NCI-H774 (cell line): ENCODE data around the gene ARHGAP20.

Experiments
- DNase-seq: peaks from one replicate; lab custom pipeline; 2025; lab: John Stamatoyannopoulos, UW

The ARHGAP20 gene

GRCh38 chr11:110711776-110712658 lies at the start of gene ARHGAP20:
Gene ARHGAP20, minus strand, starts transcription at chr11:110712437. Its CDS starts 206 bp downstream, at chr11:110712231.
- peak; percentile 84 for DNase-seq

DNA sequence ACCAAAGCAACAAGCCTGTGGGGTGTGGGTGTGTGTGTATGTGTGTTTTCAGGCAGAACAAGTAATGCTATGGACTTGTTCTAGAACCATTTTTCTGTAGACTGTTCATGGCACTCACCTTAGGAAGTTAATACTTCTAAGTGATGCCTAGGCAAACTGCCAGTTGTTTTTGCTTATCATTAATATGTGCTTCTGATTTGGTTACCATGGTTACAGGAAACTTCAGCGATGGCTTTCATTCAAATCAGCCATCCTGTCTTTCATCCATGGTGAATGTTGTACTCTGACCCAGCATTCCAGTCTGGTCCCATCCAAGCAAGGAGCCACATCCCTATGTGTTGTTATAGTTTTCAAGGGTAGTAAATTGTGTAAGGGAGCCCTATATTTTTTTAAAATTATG lies 49.8 kb upstream of the ARHGAP20 start:
- no peak for DNase-seq

DNA sequence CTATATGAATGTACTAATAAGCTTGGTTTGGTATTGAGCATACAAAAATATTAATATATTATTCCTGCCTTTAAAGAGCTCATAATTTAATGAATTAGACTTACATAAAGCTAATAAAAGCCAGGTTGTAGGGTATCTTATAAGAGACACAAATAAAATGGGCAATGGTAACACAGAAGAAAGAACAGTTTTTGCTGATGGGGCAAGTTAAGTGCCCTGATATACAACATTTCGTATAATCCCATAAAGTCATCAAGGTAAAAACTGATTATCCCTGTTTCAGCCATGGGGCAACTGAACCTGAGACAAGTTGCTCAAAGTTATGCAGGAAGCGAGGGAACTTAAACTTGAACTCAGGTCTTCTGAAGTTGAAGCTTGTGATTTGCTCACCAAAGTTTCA lies 48.9 kb upstream of the ARHGAP20 start:
- no peak for DNase-seq

GRCh38 chr11:110759972-110760381 lies 47.7 kb upstream of the ARHGAP20 start:
- DNase-seq: no peak

DNA sequence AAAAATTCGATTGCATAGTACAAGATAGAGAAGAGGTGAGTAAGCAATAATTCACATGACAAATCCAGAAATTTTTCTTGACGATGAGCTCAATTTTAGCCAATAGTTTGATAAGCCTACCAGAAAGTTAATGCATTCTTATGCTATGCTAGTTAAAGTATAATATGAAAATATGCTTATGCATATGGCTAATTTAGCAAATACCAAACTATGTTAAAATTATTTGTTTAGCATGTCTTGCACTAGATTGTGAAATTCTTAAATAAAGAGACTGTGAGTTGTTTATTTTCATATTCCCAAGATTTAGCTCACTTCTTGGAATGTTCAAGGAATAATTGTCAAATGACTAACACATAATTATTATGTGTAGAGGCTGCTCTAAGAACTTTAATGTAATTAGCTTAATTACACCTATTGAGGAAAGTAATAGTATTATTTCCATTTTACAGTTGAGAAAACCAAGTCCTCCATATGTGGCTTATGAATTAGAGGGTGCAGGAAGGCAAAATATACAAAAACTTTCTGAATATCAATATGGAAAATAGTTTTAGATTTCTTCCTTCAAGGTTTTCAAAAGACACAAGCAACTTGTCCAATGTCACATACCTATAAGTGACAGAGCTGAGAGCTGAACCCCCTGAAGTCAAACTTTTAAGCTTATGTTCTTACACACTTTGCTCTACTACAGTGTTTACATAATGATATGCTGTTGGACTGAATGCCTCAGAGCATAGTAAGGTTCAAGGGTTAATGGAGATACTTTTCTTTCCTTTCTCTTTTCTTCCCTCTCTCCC lies 45.9 kb upstream of the ARHGAP20 start:
- DNase-seq: no peak

DNA sequence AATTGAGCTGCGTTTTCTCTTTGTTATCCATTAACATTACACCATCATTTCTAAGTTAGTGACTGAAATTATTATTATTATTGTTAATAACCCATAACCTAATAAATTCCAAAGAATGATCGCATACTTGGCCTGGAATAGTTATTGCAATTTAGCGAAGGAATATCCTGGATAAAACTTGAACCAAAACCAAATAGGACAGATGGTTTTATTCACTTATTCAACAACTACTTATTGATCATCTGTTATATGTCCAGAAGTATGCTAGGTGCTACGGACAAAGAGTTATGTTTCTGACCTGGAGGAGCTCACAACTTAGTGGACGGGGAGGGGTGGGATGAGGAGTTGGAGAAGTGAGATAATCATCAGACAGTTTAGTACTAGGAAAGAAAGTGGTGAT lies 44.8 kb upstream of the ARHGAP20 start:
- no peak for DNase-seq

GRCh38 chr11:110755941-110756340 lies 43.7 kb upstream of the ARHGAP20 start:
- no peak for DNase-seq

DNA sequence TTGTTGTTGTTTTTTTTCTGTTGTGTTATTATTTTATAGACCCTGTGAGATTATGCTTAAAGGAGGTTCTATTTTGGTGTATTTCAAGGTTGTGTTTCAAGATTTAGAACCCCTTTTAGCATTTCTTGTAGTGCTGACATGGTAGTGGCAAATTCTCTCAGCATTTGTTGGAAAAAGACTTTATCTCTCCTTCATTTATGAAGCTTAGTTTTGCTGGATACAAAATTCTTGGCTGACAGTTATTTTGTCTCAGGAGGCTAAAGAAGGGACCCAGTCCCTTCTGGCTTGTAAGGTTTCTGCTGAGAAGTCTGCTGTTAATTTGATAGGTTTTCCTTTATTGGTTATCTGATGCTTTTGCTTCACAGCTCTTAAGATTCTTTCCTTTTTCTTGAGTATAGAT lies 40.7 kb upstream of the ARHGAP20 start:
- no peak for DNase-seq

DNA sequence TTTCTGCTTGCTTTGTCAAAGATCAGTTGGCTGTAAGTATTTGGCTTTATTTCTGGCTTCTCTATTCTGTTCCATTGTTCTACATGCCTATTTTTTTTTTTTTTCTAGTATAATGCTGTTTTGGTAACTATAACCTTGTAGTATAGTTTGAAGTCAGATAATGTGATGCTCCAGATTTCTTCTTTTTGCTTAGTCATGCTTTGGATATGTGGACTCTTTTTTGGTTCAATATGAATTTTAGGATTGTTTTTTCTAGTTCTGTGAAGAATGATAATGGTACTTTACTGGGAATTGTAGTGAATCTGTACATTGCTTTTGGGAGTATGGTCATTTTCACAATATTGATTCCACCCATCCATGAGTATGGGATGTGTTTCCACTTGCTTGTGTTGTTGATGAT lies 37.9 kb upstream of the ARHGAP20 start:
- DNase-seq: no peak

- DNase-seq: peak; percentile 63
Observed at GRCh38 chr11:110747531-110747930, 35.3 kb upstream of the ARHGAP20 start.

DNA sequence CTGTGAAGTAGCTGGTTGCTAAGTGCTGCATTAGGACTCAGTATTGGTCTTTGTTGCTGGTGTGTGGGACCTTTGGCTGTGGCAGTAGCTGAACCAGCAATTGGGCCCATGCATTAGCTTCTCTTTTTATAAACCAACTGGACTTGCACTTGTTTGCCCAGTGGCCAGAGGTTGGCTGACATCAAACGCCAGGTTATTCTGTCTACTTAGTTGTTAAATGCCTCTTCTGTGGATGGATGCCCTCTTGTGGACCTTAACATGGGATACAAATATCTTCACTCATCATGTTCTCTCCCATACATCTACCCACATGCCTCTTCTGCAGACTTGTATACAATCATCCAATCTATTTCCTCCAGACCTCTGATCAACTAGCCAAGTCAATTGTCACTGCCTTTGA lies 26.4 kb upstream of the ARHGAP20 start:
- no peak for DNase-seq

DNA sequence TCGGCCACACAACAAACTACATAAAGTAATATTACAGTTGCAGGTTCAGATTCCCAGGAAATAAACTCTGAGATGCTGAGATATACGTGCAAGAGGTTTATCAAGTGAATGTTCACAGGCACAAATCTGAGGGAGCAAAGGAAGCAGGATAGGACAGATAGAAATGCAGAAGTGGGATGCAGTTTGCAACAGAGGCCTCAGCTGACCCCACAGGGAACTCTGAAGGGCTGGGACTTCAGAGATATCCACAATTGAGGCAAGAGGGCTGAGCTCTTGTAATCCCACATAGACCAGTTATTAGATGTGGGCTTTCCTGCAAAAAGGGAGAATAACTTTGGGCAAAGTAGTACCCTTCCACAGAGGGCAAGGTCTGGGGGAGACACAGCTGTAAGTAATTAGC lies 25.4 kb upstream of the ARHGAP20 start:
- no peak for DNase-seq

GRCh38 chr11:110736171-110736553 lies 23.9 kb upstream of the ARHGAP20 start:
- no peak for DNase-seq

DNA sequence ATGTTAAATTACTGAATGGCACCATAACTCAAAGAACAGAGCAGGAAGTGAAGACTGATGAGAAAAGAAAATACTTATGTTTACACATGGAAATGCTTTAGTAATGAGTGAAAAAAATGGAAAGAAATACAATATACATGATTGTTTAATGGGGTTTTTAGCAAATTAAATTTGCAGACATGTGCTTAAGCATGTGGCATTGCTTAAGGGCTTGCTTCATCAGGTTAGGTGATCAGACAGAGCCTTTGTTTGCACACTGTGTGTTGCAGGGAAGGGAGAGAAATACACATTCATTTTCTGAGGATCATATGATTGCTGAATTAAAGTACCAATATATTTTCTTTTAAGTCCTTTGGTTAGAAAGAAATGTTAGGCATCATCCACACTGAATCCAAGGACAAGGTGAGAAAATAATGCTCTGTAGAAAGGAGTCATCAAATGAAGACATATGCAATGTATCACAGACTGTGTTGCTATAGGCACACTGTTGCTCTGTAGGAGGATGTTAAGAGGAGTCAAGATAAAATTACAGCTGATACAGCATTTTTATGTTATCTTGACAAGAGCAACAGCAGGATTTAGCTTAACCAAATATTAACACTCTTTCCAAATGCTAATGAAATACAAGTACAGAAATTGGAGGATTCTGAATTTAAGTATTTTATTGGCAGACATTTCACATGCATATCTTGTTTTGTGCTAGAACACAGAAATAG lies 23.4 kb upstream of the ARHGAP20 start:
- DNase-seq: peak; percentile 21

DNA sequence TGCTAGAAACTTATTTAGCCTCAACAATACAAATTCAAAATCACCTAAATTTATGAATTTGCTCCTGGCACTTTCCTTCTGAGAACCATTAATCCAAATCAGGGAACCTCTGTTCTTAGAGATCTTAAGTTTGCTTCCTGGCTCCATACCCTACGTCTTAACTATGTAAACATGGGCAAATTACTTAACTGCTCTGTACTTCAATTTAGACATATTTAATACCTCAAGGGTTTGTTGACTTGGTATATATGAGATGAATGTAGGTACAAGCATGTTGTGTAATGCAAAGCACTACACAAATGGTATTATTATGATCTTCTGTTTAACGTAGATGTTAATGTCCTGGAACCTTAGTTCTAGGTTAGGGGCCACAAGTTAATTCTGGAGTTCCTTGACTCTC lies 22.6 kb upstream of the ARHGAP20 start:
- no peak for DNase-seq

DNA sequence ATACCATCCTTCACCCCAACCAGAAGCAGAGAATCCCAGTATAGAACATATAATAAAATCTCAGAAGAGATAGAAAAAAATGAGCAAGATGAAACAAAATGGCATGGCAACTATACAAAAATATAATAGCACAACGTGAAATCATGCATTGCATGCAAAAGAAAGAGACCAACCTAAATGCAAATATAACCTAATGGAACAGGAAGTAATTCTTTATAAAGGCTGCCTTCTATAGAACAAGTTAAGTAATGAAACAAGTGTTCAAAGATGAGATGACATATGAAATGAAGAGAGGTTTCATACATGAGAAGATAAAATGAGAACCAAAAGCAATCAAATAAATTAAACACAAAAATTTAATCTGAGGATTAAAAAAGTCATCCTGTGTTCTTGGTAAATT lies 18.5 kb upstream of the ARHGAP20 start:
- no peak for DNase-seq

DNA sequence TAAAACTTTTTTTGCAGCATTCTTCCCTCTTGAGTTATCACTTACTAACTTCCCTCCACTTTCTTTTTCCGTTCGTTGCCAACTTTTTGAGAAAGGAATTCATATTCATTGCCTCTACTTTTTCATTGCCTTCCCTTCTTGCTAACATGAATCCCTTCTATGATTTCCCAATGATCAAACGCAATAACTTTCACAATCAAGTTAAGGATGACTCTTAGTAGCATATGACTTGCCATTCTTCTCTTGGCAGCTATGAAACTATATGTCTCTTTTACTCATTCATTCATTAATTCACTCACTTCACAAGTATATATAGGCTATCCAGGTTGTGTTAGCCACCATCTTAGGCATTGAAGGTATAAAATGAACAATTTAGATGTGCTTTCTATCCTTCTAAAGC lies 16.6 kb upstream of the ARHGAP20 start:
- no peak for DNase-seq

GRCh38 chr11:110728476-110728875 lies 16.2 kb upstream of the ARHGAP20 start:
- DNase-seq: no peak

DNA sequence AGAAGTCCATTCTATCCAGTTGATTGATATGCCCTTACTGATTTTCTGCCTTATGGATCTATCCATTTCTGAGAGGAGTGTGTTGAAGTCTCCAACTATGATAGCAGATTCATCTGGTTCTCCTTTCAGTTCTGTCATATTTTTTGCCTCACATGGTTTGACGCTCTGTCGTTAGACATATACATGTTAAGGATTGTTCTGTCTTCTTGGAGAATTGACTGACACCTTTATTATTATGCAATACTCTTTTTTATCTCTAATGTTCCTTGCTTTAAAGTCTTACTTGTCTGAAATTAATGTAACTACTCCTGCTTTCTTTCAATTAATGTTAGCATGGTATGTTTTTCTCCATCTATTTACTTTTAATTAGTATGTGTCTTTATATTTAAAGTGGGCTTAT lies 12.1 kb upstream of the ARHGAP20 start:
- no peak for DNase-seq

DNA sequence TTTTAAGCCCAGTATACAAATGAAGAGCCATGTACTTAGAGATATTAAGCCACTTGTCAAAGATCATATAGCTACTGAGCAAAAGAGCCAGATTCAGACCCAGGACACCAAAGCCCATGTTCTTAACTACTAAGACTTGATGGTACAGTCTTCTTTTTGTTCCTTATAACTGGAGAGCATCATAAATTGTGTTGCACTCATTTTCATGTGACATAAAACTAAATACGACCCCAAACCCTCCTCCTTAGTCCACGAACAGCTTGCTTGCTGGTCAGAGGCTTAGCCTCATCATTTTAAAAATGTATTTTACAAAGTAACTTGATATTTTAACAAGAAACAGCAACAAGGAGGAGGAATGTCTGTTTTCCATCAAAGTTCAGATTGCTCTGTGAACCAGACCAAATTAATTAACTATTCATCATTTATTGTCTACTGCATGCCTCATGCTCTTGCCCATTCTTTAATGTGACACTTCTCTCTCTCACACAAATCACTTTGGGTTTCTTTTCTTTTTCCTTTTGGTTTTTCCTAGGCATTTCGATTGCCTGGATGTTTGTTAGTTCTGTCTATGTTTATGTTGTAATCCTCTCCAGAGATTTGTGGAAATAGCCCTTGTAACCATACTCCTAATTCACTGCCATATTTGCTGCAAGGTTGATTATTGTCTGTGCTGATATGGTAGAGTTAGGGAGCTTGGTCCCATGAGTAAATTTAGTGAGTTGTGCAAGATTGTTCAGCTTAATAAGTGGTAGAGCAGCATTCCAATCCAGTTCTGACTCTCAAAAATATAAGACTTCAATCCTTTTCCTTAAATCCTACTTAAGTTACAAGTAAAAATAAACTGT lies 8.4 kb upstream of the ARHGAP20 start:
- no peak for DNase-seq

DNA sequence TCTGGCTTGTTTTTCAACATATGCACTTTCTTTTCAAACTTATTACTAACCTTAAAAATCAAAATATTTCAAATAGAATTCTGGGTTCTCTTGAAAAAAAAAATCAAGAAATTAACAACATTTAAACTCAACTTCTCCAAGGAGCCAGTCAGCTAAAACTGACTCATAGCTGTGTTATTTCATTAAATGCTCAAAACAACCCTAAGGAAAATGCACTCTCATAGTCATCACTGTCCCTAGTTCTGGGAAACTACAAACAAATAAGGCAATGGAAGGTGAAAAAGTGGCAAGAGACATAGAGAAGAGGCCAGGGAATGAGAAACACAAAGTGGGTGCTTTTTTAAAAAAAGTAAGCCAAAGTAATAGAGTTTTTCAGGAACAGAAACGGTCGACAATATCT lies 4.1 kb upstream of the ARHGAP20 start:
- no peak for DNase-seq

DNA sequence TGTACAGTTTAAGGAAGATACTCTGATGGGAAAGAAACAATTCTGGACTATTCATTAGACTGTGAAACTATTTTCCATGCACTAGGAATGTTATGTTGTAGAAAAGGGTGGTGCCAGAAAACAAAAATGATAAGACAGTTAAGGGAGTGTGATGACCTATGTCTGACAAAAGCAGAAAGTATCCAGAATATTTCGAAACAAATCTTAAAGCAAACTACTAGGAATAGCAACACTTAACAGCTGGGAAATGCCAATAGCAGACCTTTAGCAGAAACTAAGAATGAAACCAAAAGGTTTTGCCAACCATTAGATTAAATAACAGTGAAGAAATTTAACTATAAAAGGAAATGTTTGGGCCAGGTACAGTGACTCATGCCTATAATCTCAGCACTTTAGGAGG lies 3.3 kb upstream of the ARHGAP20 start:
- DNase-seq: no peak
